Right cardiac atrium (tissue), 5 donors: ENCODE results near the gene SPATA25. TPM values are rescaled to one million over a fixed set of nuclear protein-coding genes. Genes with fewer than 3 reads are reported as not detected.

Experiments used
- ATAC-seq, 2 donors: fragments of 200-7000 bp; cut with Tn5 transposase; one replicate each; pipeline versions ENCODE4 v1.8.0 to v1.9.1; 2020; ENCODE audit warnings: moderate library complexity in 2 of 2, mild to moderate bottlenecking in 1 of 2
- DNase-seq, 3 donors: peaks; one replicate each; pipeline ENCODE4 v3.0.0-alpha.2; 2020
- H3K27ac ChIP-seq: one replicate; pipeline ENCODE4 v1.5.1; 2013; ENCODE audit warnings: mild to moderate bottlenecking, low read length, control low read depth, moderate library complexity
- H3K27me3 ChIP-seq: one replicate; pipeline ENCODE4 v1.6.1; 2013; ENCODE audit not compliant: control insufficient read depth, insufficient read depth
- H3K4me1 ChIP-seq: one replicate; pipeline ENCODE4 v1.6.1; 2013; ENCODE audit warnings: low read length; ENCODE audit not compliant: control insufficient read depth, insufficient read depth
- H3K4me3 ChIP-seq: one replicate; pipeline ENCODE4 v1.5.1; 2013; ENCODE audit warnings: low read length, control low read depth
- H3K9me3 ChIP-seq: one replicate; pipeline ENCODE4 v1.6.1; 2013; ENCODE audit warnings: low read length; ENCODE audit not compliant: control insufficient read depth
- WGBS: extraction: QIAGEN DNeasy Blood & Tissue Kit; methylation state at CpG from one replicate; pipeline ENCODE4 v1.1.7; 2013; 5-methylcytosine and 5-hydroxymethylcytosine counted together
- intact Hi-C, 4 donors: fragments of 100-400 bp; cut with DNase I; formaldehyde crosslinking; loops; one replicate each; pipeline versions ENCODE4 v1.11.0 to v1.14.0; 2022 to 2023
- polyA plus RNA-seq: library from polyadenylated mRNA; stranded (reverse); fragments of 200-250 nt; gene quantifications from one replicate; pipeline ENCODE4 v1.2.3, GENCODE V29; 2013
- total RNA-seq, 4 donors: library from RNA; stranded (reverse); fragmentation: NEBNext Ultra II Directional; extraction: Animal tissue kit (Norgen Biotek cat#: 25700); gene quantifications; one replicate each; pipeline ENCODE4 v1.2.1, GENCODE V29; 2021
- donor health status: healthy with polysubstance abuse.
- donor health status: DM: no; HTN: yes; CAD: no.
- donor health status: DM: no; HTN: no; CAD: no.
- donor health status: DM: no; HTN: yes; CAD: no; lungs with severe emphysema.
- donor health status: DM: yes; HTN: yes; CAD: no.

SPATA25 gene
- total and polyA plus RNA-seq, 5 donors: 1.7 to 2.6 (median 1.9) TPM

GRCh38 chr20:45842169-45842812, 45.1 kb downstream of the SPATA25 start:
- no peak overlapping the region for H3K4me3 ChIP-seq
- H3K27me3 ChIP-seq: no peaks in the 10 kb centered on the region
- ATAC-seq (peak; percentile 24 to 27), DNase-seq (peak in 1 of 3 donors; percentile 29)
- H3K27ac ChIP-seq: peak overlapping the region; percentile 43
- no peaks in the 10 kb centered on the region for H3K9me3 ChIP-seq
- intact Hi-C loops: no loop called here
- H3K4me1 ChIP-seq: peaks cover 4% of the 10 kb centered on the region
- 32% methylated on average over 5 of the region's 5 CpGs for WGBS

DNA sequence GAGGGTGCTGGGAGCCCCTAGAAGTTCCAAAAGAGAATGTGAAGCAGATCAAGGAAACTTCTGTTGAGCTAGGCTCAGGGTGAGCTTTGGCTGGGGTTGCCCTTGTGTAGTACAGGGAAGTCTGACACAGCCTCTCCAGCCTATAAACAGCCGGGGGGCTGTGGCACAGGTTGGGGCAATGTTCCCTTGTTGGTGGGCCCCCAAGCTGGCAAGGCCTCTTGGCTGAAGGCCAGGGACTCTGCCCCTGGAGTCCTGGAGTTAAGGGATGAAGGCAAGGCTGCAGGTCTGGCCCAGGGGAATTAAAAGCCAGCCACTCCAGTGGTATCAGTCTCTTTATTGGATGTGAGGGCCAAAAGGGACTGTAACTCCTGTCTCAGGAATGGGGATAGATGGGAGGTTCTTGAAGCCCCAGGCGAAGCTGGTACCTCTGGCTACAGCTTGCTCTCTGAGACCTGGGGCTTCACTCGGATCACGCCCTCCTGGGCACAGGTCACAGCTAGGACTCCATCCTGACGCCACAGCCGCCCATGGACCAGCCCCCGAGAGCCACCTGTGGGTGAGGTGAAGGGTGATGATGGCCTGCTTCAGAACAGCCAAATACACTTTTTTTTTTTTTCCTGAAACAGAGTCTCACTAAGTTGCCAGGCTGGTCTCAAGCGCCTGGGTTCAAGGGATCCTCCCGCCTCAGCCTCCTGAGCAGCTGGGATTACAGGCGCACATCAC, 45.9 kb downstream of the SPATA25 start:
- ATAC-seq (peak; percentile 27 to 28), DNase-seq (peak in 1 of 3 donors; percentile 56)
- Histone ChIP-seq H3K4me1 (peaks cover 4% of the 10 kb centered on the region), H3K9me3 (no peaks in the 10 kb centered on the region), H3K27me3 (no peaks in the 10 kb centered on the region), H3K4me3 (no peak overlapping the region), H3K27ac (no peak overlapping the region)
- intact Hi-C loops: no loop called here
- 88% methylated on average over 10 of the region's 10 CpGs for WGBS

- DNase-seq: peak in 2 of 3 donors; percentile 26 to 61
- Histone ChIP-seq H3K9me3 (no peaks in the 10 kb centered on the region), H3K4me3 (no peak overlapping the region), H3K27me3 (no peaks in the 10 kb centered on the region), H3K4me1 (peaks cover 4% of the 10 kb centered on the region), H3K27ac (no peak overlapping the region)
- ATAC-seq: peak in 1 of 2 donors; percentile 3
- intact Hi-C loops: no loop called here
- WGBS: 88% methylated on average over 25 of the region's 25 CpGs
Measured at GRCh38 chr20:45840700-45841198, 46.7 kb downstream of the SPATA25 start.

DNA sequence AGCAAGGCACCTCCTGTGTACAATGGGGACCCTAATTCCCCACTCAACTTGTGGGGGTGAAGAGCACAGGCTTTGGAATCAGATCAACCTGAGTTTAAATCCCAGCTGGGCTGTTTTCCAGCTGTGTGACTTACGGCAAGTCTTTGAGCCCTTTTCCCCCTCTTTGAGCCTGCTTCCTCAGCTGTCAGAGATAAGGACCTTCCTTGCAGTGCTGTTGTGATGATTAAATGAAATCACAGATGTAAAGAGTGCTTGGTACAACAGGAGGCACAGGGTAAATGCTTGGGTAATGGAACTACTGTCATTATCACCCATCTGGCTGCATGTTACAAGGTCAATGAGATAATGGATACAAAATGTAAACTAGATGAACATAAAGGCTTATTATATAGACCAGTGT, 50.6 kb downstream of the SPATA25 start:
- WGBS: 14% methylated on average over 1 of the region's 1 CpG
- no peaks in the 10 kb centered on the region for H3K9me3 ChIP-seq
- intact Hi-C loops: loop anchor here in 1 of 4 donors (10.0 kb wide), 1 partner anchor 98 kb away; the partner anchor contains the start of gene PCIF1
- ATAC-seq (no peak), DNase-seq (no peak)
- no peak overlapping the region for H3K4me3 ChIP-seq
- H3K27me3 ChIP-seq: no peaks in the 10 kb centered on the region
- H3K4me1 ChIP-seq: peaks cover 4% of the 10 kb centered on the region
- H3K27ac ChIP-seq: peak overlapping the region; percentile 44

Other genes starting within 250 kb of the SPATA25 start
- gene WFDC11, start 217.4 kb downstream of the SPATA25 start, total RNA-seq: not detected
- not detected for gene WFDC11, start 217.4 kb downstream of the SPATA25 start, polyA plus RNA-seq
- gene WFDC13, start 185.6 kb downstream of the SPATA25 start, total RNA-seq: not detected
- not detected for gene WFDC13, start 185.6 kb downstream of the SPATA25 start, polyA plus RNA-seq
- gene WFDC10B, start 182.6 kb downstream of the SPATA25 start, total RNA-seq: not detected
- gene WFDC10B, start 182.6 kb downstream of the SPATA25 start, polyA plus RNA-seq: not detected
- not detected for gene SPINT4, start 165.3 kb downstream of the SPATA25 start, total RNA-seq
- not detected for gene SPINT4, start 165.3 kb downstream of the SPATA25 start, polyA plus RNA-seq
- 1 to 10 TPM in 1 of 4 donors, under 1 TPM in 1, not detected in 2; 0.57 to 1.4 TPM for gene WFDC3, start 95.7 kb downstream of the SPATA25 start, total RNA-seq
- 1.2 TPM for gene WFDC3, start 95.7 kb downstream of the SPATA25 start, polyA plus RNA-seq
- gene DNTTIP1, start 95.7 kb downstream of the SPATA25 start, total RNA-seq: 10 to 100 TPM; 15.3 to 20.4 (median 17.5) TPM
- gene DNTTIP1, start 95.7 kb downstream of the SPATA25 start, polyA plus RNA-seq: 23.6 TPM
- 1 to 10 TPM in 2 of 4 donors, under 1 TPM in 1, not detected in 1; 0.85 to 2.1 (median 1.7) TPM for gene UBE2C, start 75.0 kb downstream of the SPATA25 start, total RNA-seq
- 0.25 TPM for gene UBE2C, start 75.0 kb downstream of the SPATA25 start, polyA plus RNA-seq
- gene TNNC2, start 60.3 kb downstream of the SPATA25 start, total RNA-seq: under 1 TPM in 1 of 4 donors, not detected in 3; 0.46 TPM
- 0.77 TPM for gene TNNC2, start 60.3 kb downstream of the SPATA25 start, polyA plus RNA-seq
- gene SNX21, start 53.8 kb downstream of the SPATA25 start, total RNA-seq: 10 to 100 TPM; 25.8 to 30.7 (median 28.7) TPM
- gene SNX21, start 53.8 kb downstream of the SPATA25 start, polyA plus RNA-seq: 23.5 TPM
- 10 to 100 TPM; 21.1 to 31.5 (median 30.2) TPM for gene ACOT8, start 30.2 kb downstream of the SPATA25 start, total RNA-seq
- gene ACOT8, start 30.2 kb downstream of the SPATA25 start, polyA plus RNA-seq: 47.9 TPM
- 1 to 10 TPM; 1.7 to 3.3 (median 2.4) TPM for gene ZSWIM3, start 30.0 kb downstream of the SPATA25 start, total RNA-seq
- 2.1 TPM for gene ZSWIM3, start 30.0 kb downstream of the SPATA25 start, polyA plus RNA-seq
- gene ZSWIM1, start 6.4 kb downstream of the SPATA25 start, total RNA-seq: 10 to 100 TPM; 10.5 to 13.5 (median 11.2) TPM
- 5.5 TPM for gene ZSWIM1, start 6.4 kb downstream of the SPATA25 start, polyA plus RNA-seq
- gene NEURL2, start 3.6 kb upstream of the SPATA25 start, total RNA-seq: 1 to 10 TPM; 7.5 to 9.8 (median 7.9) TPM
- gene NEURL2, start 3.6 kb upstream of the SPATA25 start, polyA plus RNA-seq: 7.0 TPM
- gene CTSA, start 3.7 kb upstream of the SPATA25 start, total RNA-seq: 100 to 1,000 TPM; 102 to 134 (median 112) TPM
- 126 TPM for gene CTSA, start 3.7 kb upstream of the SPATA25 start, polyA plus RNA-seq
- 100 to 1,000 TPM in 2 of 4 donors, 10 to 100 TPM in 2; 63.7 to 117 (median 90.4) TPM for gene PLTP, start 24.5 kb upstream of the SPATA25 start, total RNA-seq
- 34.3 TPM for gene PLTP, start 24.5 kb upstream of the SPATA25 start, polyA plus RNA-seq
- 10 to 100 TPM; 28.0 to 31.8 (median 29.6) TPM for gene PCIF1, start 47.1 kb upstream of the SPATA25 start, total RNA-seq
- 22.2 TPM for gene PCIF1, start 47.1 kb upstream of the SPATA25 start, polyA plus RNA-seq
- 10 to 100 TPM in 1 of 4 donors, 1 to 10 TPM in 3; 8.2 to 10.1 (median 8.6) TPM for gene ZNF335, start 84.6 kb upstream of the SPATA25 start, total RNA-seq
- 6.4 TPM for gene ZNF335, start 84.6 kb upstream of the SPATA25 start, polyA plus RNA-seq
- under 1 TPM; 0.17 to 0.81 (median 0.27) TPM for gene MMP9, start 121.3 kb upstream of the SPATA25 start, total RNA-seq
- 0.16 TPM for gene MMP9, start 121.3 kb upstream of the SPATA25 start, polyA plus RNA-seq
- 1 to 10 TPM; 1.1 to 4.7 (median 2.6) TPM for gene SLC12A5, start 141.6 kb upstream of the SPATA25 start, total RNA-seq
- 6.6 TPM for gene SLC12A5, start 141.6 kb upstream of the SPATA25 start, polyA plus RNA-seq
- 10 to 100 TPM; 16.1 to 26.1 (median 21.2) TPM for gene NCOA5, start 202.3 kb upstream of the SPATA25 start, total RNA-seq
- gene NCOA5, start 202.3 kb upstream of the SPATA25 start, polyA plus RNA-seq: 9.5 TPM
- gene CD40, start 230.7 kb upstream of the SPATA25 start, total RNA-seq: 10 to 100 TPM; 11.6 to 19.0 (median 12.0) TPM
- gene CD40, start 230.7 kb upstream of the SPATA25 start, polyA plus RNA-seq: 9.7 TPM